CD14-positive monocyte (primary cell): ENCODE results near the gene RGS11. TPM values are rescaled to one million over a fixed set of nuclear protein-coding genes. Genes with fewer than 3 reads are reported as not detected.

Experiments
- DNase-seq, 3 donors: peaks; one replicate each; pipeline ENCODE4 v3.0.0-alpha.2; 2011 to 2022
- H2AFZ ChIP-seq: 2 replicates; pipeline ENCODE4 v1.6.0; 2012; ENCODE audit warnings: mild to moderate bottlenecking, low read depth, low read length, inconsistent platforms; ENCODE audit not compliant: insufficient read depth, poor library complexity, severe bottlenecking
- H3K27ac ChIP-seq, 2 donors: 1 replicate in 1 of 2; 2 replicates in 1 of 2; pipeline ENCODE4 v1.5.1; 2012 to 2013; ENCODE audit warnings: low read length in 2 of 2, control low read depth in 1 of 2, inconsistent platforms in 1 of 2, low read depth in 1 of 2, mild to moderate bottlenecking in 1 of 2
- H3K27me3 ChIP-seq, 2 donors: one replicate each; pipeline versions ENCODE4 v1.6.0 to v1.6.1; 2011 to 2013; ENCODE audit warnings: low read length in 2 of 2; ENCODE audit not compliant: control insufficient read depth in 2 of 2, insufficient read depth in 2 of 2
- H3K36me3 ChIP-seq, 2 donors: replicated peaks in 1 of 2; 1 replicate in 1 of 2; 2 replicates in 1 of 2; pipeline versions ENCODE4 v1.5.1 to v1.6.1; 2012 to 2013; ENCODE audit warnings: low read length in 2 of 2, control low read depth in 1 of 2, inconsistent platforms in 1 of 2, mild to moderate bottlenecking in 1 of 2; ENCODE audit not compliant: insufficient read depth in 2 of 2, control insufficient read depth in 1 of 2
- H3K4me1 ChIP-seq, 2 donors: 1 replicate in 1 of 2; 2 replicates in 1 of 2; pipeline versions ENCODE4 v1.5.1 to v1.6.1; 2012 to 2013; ENCODE audit warnings: low read length in 2 of 2, control low read depth in 1 of 2, inconsistent platforms in 1 of 2, mild to moderate bottlenecking in 1 of 2, moderate library complexity in 1 of 2; ENCODE audit not compliant: insufficient read depth in 2 of 2, control insufficient read depth in 1 of 2
- H3K4me2 ChIP-seq: replicated peaks from 2 replicates; pipeline ENCODE3; 2012; ENCODE audit warnings: low read length, moderate library complexity, mild to moderate bottlenecking; ENCODE audit not compliant: poor library complexity, severe bottlenecking; ENCODE audit errors: extremely low read depth
- H3K4me3 ChIP-seq, 3 experiments: fragments of 200-600 bp in 1 of 3; sonication (generic) in 1 of 3; replicated peaks in 1 of 3; 1 replicate in 2 of 3; 2 replicates in 1 of 3; pipeline ENCODE4 v1.5.1; 2011 to 2013; ENCODE audit warnings: low read length in 3 of 3, mild to moderate bottlenecking in 3 of 3, control low read depth in 2 of 3, low read depth in 2 of 3, inconsistent platforms in 1 of 3, moderate library complexity in 1 of 3
- H3K79me2 ChIP-seq: 2 replicates; pipeline ENCODE4 v1.6.0; 2012; ENCODE audit warnings: mild to moderate bottlenecking, control low read depth, inconsistent platforms, low read length, moderate library complexity; ENCODE audit not compliant: insufficient read depth
- H3K9ac ChIP-seq: 2 replicates; pipeline ENCODE4 v1.6.0; 2017; ENCODE audit warnings: low read length, mild to moderate bottlenecking; ENCODE audit not compliant: insufficient read depth, poor library complexity, severe bottlenecking
- H3K9me3 ChIP-seq, 2 donors: replicated peaks in 1 of 2; 1 replicate in 1 of 2; 2 replicates in 1 of 2; pipeline versions ENCODE4 v1.5.1 to v1.6.1; 2012 to 2013; ENCODE audit warnings: low read length in 2 of 2, control low read depth in 1 of 2; ENCODE audit not compliant: control insufficient read depth in 1 of 2, insufficient read depth in 1 of 2
- H4K20me1 ChIP-seq: 2 replicates; pipeline ENCODE4 v1.6.0; 2012; ENCODE audit warnings: mild to moderate bottlenecking, low read length, control low read depth, moderate library complexity; ENCODE audit not compliant: insufficient read depth
- H3K27ac Mint-ChIP-seq, 7 donors: one replicate each; pipeline ENCODE4 v1.8.0; 2020; ENCODE audit warnings: mild to moderate bottlenecking in 7 of 7, mixed read lengths in 7 of 7, moderate library complexity in 6 of 7, inconsistent platforms in 2 of 7
- H3K27me3 Mint-ChIP-seq, 3 donors: one replicate each; pipeline ENCODE4 v1.8.0; 2021 to 2022; ENCODE audit warnings: low read depth in 3 of 3, mild to moderate bottlenecking in 3 of 3, mixed read lengths in 3 of 3, moderate library complexity in 3 of 3, inconsistent platforms in 1 of 3
- H3K36me3 Mint-ChIP-seq, 2 donors: one replicate each; pipeline ENCODE4 v1.8.0; 2020; ENCODE audit warnings: mixed read lengths in 2 of 2, inconsistent platforms in 1 of 2, mild to moderate bottlenecking in 1 of 2
- H3K4me1 Mint-ChIP-seq: one replicate; pipeline ENCODE4 v1.8.0; 2020; ENCODE audit warnings: mild to moderate bottlenecking, mixed read lengths
- H3K4me3 Mint-ChIP-seq, 2 donors: one replicate each; pipeline ENCODE4 v1.8.0; 2020; ENCODE audit warnings: mild to moderate bottlenecking in 2 of 2, mixed read lengths in 2 of 2, moderate library complexity in 1 of 2
- H3K9me3 Mint-ChIP-seq, 7 donors: one replicate each; pipeline ENCODE4 v1.8.0; 2020 to 2022; ENCODE audit warnings: mixed read lengths in 7 of 7, mild to moderate bottlenecking in 6 of 7, moderate library complexity in 6 of 7, inconsistent platforms in 2 of 7
- CTCF ChIP-seq: fragments of 200-600 bp; IDR thresholded peaks from one replicate; pipeline ENCODE4 v1.8.0; 2022; ENCODE audit warnings: antibody characterized with exemption, mild to moderate bottlenecking
- WGBS: methylation state at CpG from one replicate; pipeline ENCODE4 v1.1.5; 2013; ENCODE audit warnings: missing lambda C conversion rate; ENCODE audit not compliant: insufficient coverage; 5-methylcytosine and 5-hydroxymethylcytosine counted together
- intact Hi-C, 2 donors: fragments of 100-400 bp; cut with micrococcal nuclease; formaldehyde crosslinking; loops; one replicate each; pipeline versions ENCODE4 v1.15.0 to v1.15.1; 2023
- polyA plus RNA-seq, 3 donors: library from polyadenylated mRNA; depleted of rRNA in 1 of 3; unstranded in 2 of 3; stranded (reverse) in 1 of 3; fragments of 300-500 nt in 2 of 3; fragments of >200 nt in 1 of 3; fragmentation: Illumina TruSeq in 2 of 3; gene quantifications; 1 replicate in 2 of 3; 2 replicates in 1 of 3; pipeline ENCODE4 v1.2.3, GENCODE V29; 2012 to 2021

RGS11 gene
- polyA plus RNA-seq, 3 donors: 0.07 TPM; not detected in 2

- Histone ChIP-seq H3K27ac (no peak overlapping the region), H3K9me3 (no peaks in the 10 kb centered on the region), H3K4me3 (no peak overlapping the region), H4K20me1 (peaks cover 62% of the 10 kb centered on the region), H3K4me1 (no peaks in the 10 kb centered on the region), H3K79me2 (peaks cover 91% of the 10 kb centered on the region), H2AFZ (no peak overlapping the region), H3K27me3 (no peaks in the 10 kb centered on the region), H3K4me2 (no peak overlapping the region), H3K36me3 (peaks cover 42 to 65% of the 10 kb centered on the region in 2 donors), H3K9ac (peak overlapping the region; percentile 2)
- no peak for TF ChIP-seq CTCF
- DNase-seq: no peak
- 98% methylated on average over 15 of the region's 19 CpGs for WGBS
- Mint-ChIP-seq H3K36me3 (peaks cover 56 to 59% of the 10 kb centered on the region in 2 donors), H3K9me3 (no peaks in the 10 kb centered on the region), H3K4me3 (no peak overlapping the region), H3K27me3 (no peaks in the 10 kb centered on the region), H3K4me1 (no peaks in the 10 kb centered on the region), H3K27ac (peak overlapping the region in 3 of 7 donors; percentile 2 to 77 (median 61))
- intact Hi-C loops: no loop called here
These were observed 41.2 kb upstream of the RGS11 start for GRCh38 chr16:316741-317464.

- Histone ChIP-seq H3K4me2 (no peak overlapping the region), H2AFZ (no peak overlapping the region), H3K27ac (no peak overlapping the region), H3K4me1 (no peaks in the 10 kb centered on the region), H3K27me3 (no peaks in the 10 kb centered on the region), H3K4me3 (no peak overlapping the region), H3K9me3 (no peaks in the 10 kb centered on the region), H3K36me3 (peaks cover 51 to 76% of the 10 kb centered on the region in 2 donors), H3K9ac (no peak overlapping the region), H3K79me2 (peaks cover 75% of the 10 kb centered on the region), H4K20me1 (peaks cover 48% of the 10 kb centered on the region)
- Mint-ChIP-seq H3K27me3 (no peaks in the 10 kb centered on the region), H3K27ac (peak overlapping the region in 2 of 7 donors; percentile 13 to 73), H3K36me3 (peaks cover 62 to 73% of the 10 kb centered on the region in 2 donors), H3K4me1 (no peaks in the 10 kb centered on the region), H3K4me3 (no peak overlapping the region), H3K9me3 (no peaks in the 10 kb centered on the region)
- no peak for DNase-seq
- TF ChIP-seq CTCF: no peak
- intact Hi-C loops: loop anchor here in 1 of 2 donors (5.0 kb wide), 1 partner anchor 32 kb away; no protein-coding TSS in a partner anchor
- 94% methylated on average over 9 of the region's 14 CpGs for WGBS
These were observed 39.1 kb upstream of the RGS11 start for GRCh38 chr16:314795-315299.
